GM18502 (cell line): Measurements from ENCODE around the gene GUCD1.

Experiments used
- ATAC-seq: cut with Tn5 transposase; IDR thresholded peaks from one replicate; pipeline ENCODE4 v1.9.1; 2021; ENCODE audit warnings: mild to moderate bottlenecking; ENCODE audit not compliant: unreplicated experiment, poor library complexity

GUCD1 gene

GRCh38 chr22:24507716-24508115, 47.2 kb downstream of the GUCD1 start:
- ATAC-seq = no peak

GRCh38 chr22:24506802-24507438, 48.0 kb downstream of the GUCD1 start:
- ATAC-seq = no peak

- no peak for ATAC-seq
Observed at GRCh38 chr22:24504956-24505736, 49.8 kb downstream of the GUCD1 start.

GRCh38 chr22:24504540-24504939, 50.4 kb downstream of the GUCD1 start:
- no peak for ATAC-seq

- ATAC-seq = no peak
Observed at GRCh38 chr22:24503843-24504338, 51.0 kb downstream of the GUCD1 start.

GRCh38 chr22:24503137-24503842, 51.6 kb downstream of the GUCD1 start:
- no peak for ATAC-seq

- no peak for ATAC-seq
Observed at GRCh38 chr22:24502541-24502940, 52.4 kb downstream of the GUCD1 start.

- ATAC-seq = no peak
Observed at GRCh38 chr22:24502034-24502433, 52.9 kb downstream of the GUCD1 start.

- ATAC-seq = no peak
Observed at GRCh38 chr22:24501301-24502005, 53.5 kb downstream of the GUCD1 start.

- ATAC-seq = no peak
Observed at GRCh38 chr22:24500277-24500820, 54.6 kb downstream of the GUCD1 start.

GRCh38 chr22:24499706-24500276, 55.1 kb downstream of the GUCD1 start:
- ATAC-seq = no peak

GRCh38 chr22:24498824-24499223, 56.1 kb downstream of the GUCD1 start:
- ATAC-seq = no peak

GRCh38 chr22:24497841-24498258, 57.1 kb downstream of the GUCD1 start:
- ATAC-seq = no peak

- ATAC-seq = no peak
Observed at GRCh38 chr22:24496661-24497060, 58.3 kb downstream of the GUCD1 start.

- no peak for ATAC-seq
Observed at GRCh38 chr22:24496234-24496633, 58.7 kb downstream of the GUCD1 start.

GRCh38 chr22:24495365-24495675, 59.6 kb downstream of the GUCD1 start:
- ATAC-seq = no peak

GRCh38 chr22:24494528-24495364, 60.2 kb downstream of the GUCD1 start, which contains the start of gene UPB1:
UPB1 (plus strand) TSS chr22:24495332; CDS start chr22:24495404, 72 bp downstream.
- no peak for ATAC-seq

GRCh38 chr22:24494167-24494527, 60.8 kb downstream of the GUCD1 start:
- ATAC-seq = no peak

- ATAC-seq = no peak
Observed at GRCh38 chr22:24492391-24492790, 62.5 kb downstream of the GUCD1 start.
